Measurements from ENCODE around the gene E2F6.

Gene E2F6

GRCh38 chr2:11465485-11466306 lies at the start of gene E2F6:
Gene E2F6 (minus strand): TSS chr2:11466161. CDS start chr2:11465879, 282 bp downstream.
- Histone ChIP-seq H3K9ac (ENCODE audit: low read length) (no peak within 1 kb of the TSS), H3K36me3 (ENCODE audit: control insufficient read depth, low read depth, low read length) (no peaks in the 10 kb centered on the region), H3K4me3 (ENCODE audit: low read length) (peak within 1 kb of the TSS; percentile 56), H3K27ac (ENCODE audit: low read length) (no peak within 1 kb of the TSS), H3K4me1 (ENCODE audit: control insufficient read depth, low read depth, low read length) (no peaks in the 10 kb centered on the region), H3K27me3 (ENCODE audit: control insufficient read depth, insufficient read depth, low read length) (peaks cover 16% of the 10 kb centered on the region), H3K9me3 (ENCODE audit: control insufficient read depth, low read depth, low read length) (no peaks in the 10 kb centered on the region)

GRCh38 chr2:11515490-11515981 lies 49.6 kb upstream of the E2F6 start:
- no peaks in the 10 kb centered on the region for H3K36me3 ChIP-seq (ENCODE audit: control insufficient read depth, low read depth, low read length)
- no peaks in the 10 kb centered on the region for H3K9me3 ChIP-seq (ENCODE audit: control insufficient read depth, low read depth, low read length)
- peaks cover 28% of the 10 kb centered on the region for H3K4me1 ChIP-seq (ENCODE audit: control insufficient read depth, low read depth, low read length)
- no peak overlapping the region for H3K4me3 ChIP-seq (ENCODE audit: low read length)
- H3K27me3 ChIP-seq (ENCODE audit: control insufficient read depth, insufficient read depth, low read length), result no peaks in the 10 kb centered on the region
- no peak overlapping the region for H3K27ac ChIP-seq (ENCODE audit: low read length)
- no peak overlapping the region for H3K9ac ChIP-seq (ENCODE audit: low read length)

DNA sequence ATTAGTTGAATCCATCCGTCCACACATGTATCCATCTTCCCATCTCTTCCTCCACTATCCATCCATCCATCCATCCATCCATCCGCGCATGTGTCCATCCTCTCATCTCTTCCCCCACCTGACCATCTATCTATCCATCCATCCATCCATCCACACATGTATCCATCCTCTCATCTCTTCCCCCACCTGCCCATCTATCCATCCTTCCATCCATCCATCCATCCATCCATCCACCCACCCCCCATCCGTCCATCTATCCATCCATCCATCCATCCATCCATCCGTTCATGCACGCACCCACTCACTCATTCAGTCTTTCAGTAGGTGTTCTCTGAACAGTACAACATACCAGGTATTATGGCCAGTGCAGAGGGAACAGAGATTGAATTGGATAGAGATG lies 48.9 kb upstream of the E2F6 start:
- no peaks in the 10 kb centered on the region for H3K9me3 ChIP-seq (ENCODE audit: control insufficient read depth, low read depth, low read length)
- H3K9ac ChIP-seq (ENCODE audit: low read length), result no peak overlapping the region
- no peaks in the 10 kb centered on the region for H3K27me3 ChIP-seq (ENCODE audit: control insufficient read depth, insufficient read depth, low read length)
- no peak overlapping the region for H3K4me3 ChIP-seq (ENCODE audit: low read length)
- H3K36me3 ChIP-seq (ENCODE audit: control insufficient read depth, low read depth, low read length), result no peaks in the 10 kb centered on the region
- H3K27ac ChIP-seq (ENCODE audit: low read length), result no peak overlapping the region
- H3K4me1 ChIP-seq (ENCODE audit: control insufficient read depth, low read depth, low read length), result peaks cover 28% of the 10 kb centered on the region

GRCh38 chr2:11514081-11514730 lies 48.2 kb upstream of the E2F6 start:
- Histone ChIP-seq H3K4me3 (ENCODE audit: low read length) (no peak overlapping the region), H3K27me3 (ENCODE audit: control insufficient read depth, insufficient read depth, low read length) (no peaks in the 10 kb centered on the region), H3K27ac (ENCODE audit: low read length) (no peak overlapping the region), H3K36me3 (ENCODE audit: control insufficient read depth, low read depth, low read length) (no peaks in the 10 kb centered on the region), H3K4me1 (ENCODE audit: control insufficient read depth, low read depth, low read length) (peaks cover 28% of the 10 kb centered on the region), H3K9me3 (ENCODE audit: control insufficient read depth, low read depth, low read length) (no peaks in the 10 kb centered on the region), H3K9ac (ENCODE audit: low read length) (no peak overlapping the region)

DNA sequence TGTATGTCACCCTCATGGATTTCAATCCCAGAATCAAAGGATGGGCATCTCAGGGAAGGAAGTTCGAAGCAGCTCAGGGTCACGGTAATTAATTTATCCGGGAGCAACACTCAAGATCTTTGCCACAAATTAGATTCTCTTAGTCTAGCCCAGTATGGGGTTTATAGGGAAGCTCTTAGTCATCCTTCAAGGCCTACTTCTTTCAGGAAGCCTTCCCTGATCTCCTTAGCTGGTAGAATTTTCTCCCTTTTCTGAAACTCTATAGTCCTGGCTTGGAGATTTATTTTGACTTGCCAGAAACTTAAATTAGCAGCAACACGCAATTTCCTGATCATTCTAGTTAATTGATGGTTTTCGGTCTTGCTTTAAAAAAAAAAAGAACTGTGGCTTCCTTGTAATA lies 47.4 kb upstream of the E2F6 start:
- H3K4me1 ChIP-seq (ENCODE audit: control insufficient read depth, low read depth, low read length), result peaks cover 28% of the 10 kb centered on the region
- no peaks in the 10 kb centered on the region for H3K36me3 ChIP-seq (ENCODE audit: control insufficient read depth, low read depth, low read length)
- no peaks in the 10 kb centered on the region for H3K9me3 ChIP-seq (ENCODE audit: control insufficient read depth, low read depth, low read length)
- H3K4me3 ChIP-seq (ENCODE audit: low read length), result no peak overlapping the region
- no peak overlapping the region for H3K27ac ChIP-seq (ENCODE audit: low read length)
- H3K27me3 ChIP-seq (ENCODE audit: control insufficient read depth, insufficient read depth, low read length), result no peaks in the 10 kb centered on the region
- no peak overlapping the region for H3K9ac ChIP-seq (ENCODE audit: low read length)

DNA sequence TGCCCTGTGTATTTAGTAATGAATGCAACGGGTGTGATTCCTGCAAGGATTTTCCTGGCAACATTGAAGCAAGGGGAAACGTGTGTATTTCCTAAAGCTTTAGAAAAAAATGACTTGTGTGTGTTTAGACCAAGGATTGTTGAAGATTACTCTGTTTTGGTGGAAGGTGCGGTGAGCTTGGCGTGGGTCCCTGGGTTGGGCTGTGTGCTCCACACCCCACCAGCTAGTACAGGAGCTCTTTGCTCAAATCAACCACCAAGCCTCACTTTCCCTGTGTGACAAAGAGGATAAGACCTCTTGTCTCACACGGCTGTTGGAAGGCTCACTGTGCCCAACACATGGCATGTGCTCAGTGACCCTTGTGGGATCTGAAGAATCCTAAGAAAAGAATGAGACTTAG lies 46.5 kb upstream of the E2F6 start:
- Histone ChIP-seq H3K27me3 (ENCODE audit: control insufficient read depth, insufficient read depth, low read length) (no peaks in the 10 kb centered on the region), H3K9me3 (ENCODE audit: control insufficient read depth, low read depth, low read length) (no peaks in the 10 kb centered on the region), H3K36me3 (ENCODE audit: control insufficient read depth, low read depth, low read length) (no peaks in the 10 kb centered on the region), H3K4me3 (ENCODE audit: low read length) (no peak overlapping the region), H3K4me1 (ENCODE audit: control insufficient read depth, low read depth, low read length) (peaks cover 28% of the 10 kb centered on the region), H3K9ac (ENCODE audit: low read length) (no peak overlapping the region), H3K27ac (ENCODE audit: low read length) (no peak overlapping the region)

DNA sequence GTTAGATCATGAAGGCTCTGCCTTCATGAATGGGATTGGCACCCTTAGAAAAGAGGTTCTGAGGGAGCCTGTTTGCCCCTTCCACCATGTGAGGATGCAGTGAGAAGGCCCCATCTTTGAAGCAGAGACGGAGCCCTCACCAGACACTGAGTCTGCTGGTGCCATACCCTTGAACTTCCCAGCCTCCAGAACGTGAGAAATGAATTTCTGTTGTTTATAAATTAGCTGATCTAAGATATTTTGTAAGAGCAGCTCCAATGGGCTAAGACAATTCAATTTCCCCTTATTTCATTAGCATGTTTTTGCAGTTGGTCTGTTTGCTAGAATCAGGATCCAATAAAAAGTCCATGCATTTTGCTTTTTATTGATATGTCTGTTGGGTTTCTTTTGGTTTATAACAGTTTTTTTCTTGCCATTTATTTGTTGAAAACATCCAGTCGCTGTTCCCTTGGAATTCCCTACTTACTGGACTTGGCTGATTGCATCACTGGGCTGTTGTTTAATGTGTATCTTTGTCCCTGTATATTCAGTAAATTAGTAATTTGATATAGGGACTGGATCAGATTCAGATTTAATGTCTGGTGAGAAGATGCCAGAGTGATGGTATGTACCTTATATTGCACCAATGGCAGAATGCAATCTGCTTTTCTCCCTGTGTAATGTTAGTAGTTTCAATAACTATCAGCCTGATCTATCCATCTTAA lies 43.8 kb upstream of the E2F6 start:
- H3K36me3 ChIP-seq (ENCODE audit: control insufficient read depth, low read depth, low read length), result no peaks in the 10 kb centered on the region
- no peak overlapping the region for H3K27ac ChIP-seq (ENCODE audit: low read length)
- no peaks in the 10 kb centered on the region for H3K9me3 ChIP-seq (ENCODE audit: control insufficient read depth, low read depth, low read length)
- H3K9ac ChIP-seq (ENCODE audit: low read length), result no peak overlapping the region
- H3K4me1 ChIP-seq (ENCODE audit: control insufficient read depth, low read depth, low read length), result peaks cover 17% of the 10 kb centered on the region
- H3K27me3 ChIP-seq (ENCODE audit: control insufficient read depth, insufficient read depth, low read length), result no peaks in the 10 kb centered on the region
- H3K4me3 ChIP-seq (ENCODE audit: low read length), result no peak overlapping the region

DNA sequence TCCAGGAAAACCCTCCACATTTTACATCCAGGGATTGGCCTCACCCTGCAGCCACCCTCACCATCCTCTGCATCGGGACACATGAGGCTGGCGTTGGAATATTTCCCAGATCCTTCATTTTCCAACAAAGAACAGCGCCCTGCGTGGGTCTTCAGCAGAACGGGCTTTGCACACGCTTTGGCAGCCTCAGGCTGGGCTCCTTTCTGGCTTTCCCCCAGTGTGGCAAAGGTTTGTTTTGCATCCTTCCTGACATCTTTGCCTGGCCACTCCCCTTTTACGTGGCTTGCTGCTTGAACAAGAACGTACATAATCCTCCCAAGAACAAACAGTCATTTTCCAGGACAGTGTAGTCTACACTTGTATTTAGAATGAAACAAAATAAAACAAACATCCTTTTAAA lies 42.3 kb upstream of the E2F6 start:
- no peak overlapping the region for H3K27ac ChIP-seq (ENCODE audit: low read length)
- peaks cover 5% of the 10 kb centered on the region for H3K4me1 ChIP-seq (ENCODE audit: control insufficient read depth, low read depth, low read length)
- no peak overlapping the region for H3K9ac ChIP-seq (ENCODE audit: low read length)
- H3K27me3 ChIP-seq (ENCODE audit: control insufficient read depth, insufficient read depth, low read length), result no peaks in the 10 kb centered on the region
- no peaks in the 10 kb centered on the region for H3K9me3 ChIP-seq (ENCODE audit: control insufficient read depth, low read depth, low read length)
- H3K4me3 ChIP-seq (ENCODE audit: low read length), result no peak overlapping the region
- H3K36me3 ChIP-seq (ENCODE audit: control insufficient read depth, low read depth, low read length), result no peaks in the 10 kb centered on the region

DNA sequence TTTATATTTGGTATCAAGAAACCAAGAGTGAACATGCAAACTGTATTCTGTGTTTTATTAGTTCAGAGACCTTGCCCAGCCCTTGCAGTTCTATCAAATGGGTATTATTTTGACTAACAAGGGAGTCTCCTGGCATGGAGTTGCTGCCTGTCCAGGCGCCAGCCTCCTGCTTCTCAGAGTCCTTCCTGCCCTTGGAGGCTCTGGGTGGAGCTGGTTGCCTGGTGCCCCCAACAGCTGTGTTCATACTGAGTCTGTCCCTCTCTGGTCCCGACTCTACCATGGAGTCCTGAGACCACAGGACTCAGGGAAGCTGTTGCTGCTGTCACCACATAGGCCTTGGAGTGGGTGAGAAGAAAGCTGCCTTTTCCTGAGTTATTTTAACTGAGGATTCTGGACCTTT lies 41.6 kb upstream of the E2F6 start:
- Histone ChIP-seq H3K4me1 (ENCODE audit: control insufficient read depth, low read depth, low read length) (no peaks in the 10 kb centered on the region), H3K27ac (ENCODE audit: low read length) (no peak overlapping the region), H3K9me3 (ENCODE audit: control insufficient read depth, low read depth, low read length) (no peaks in the 10 kb centered on the region), H3K27me3 (ENCODE audit: control insufficient read depth, insufficient read depth, low read length) (no peaks in the 10 kb centered on the region), H3K9ac (ENCODE audit: low read length) (no peak overlapping the region), H3K4me3 (ENCODE audit: low read length) (no peak overlapping the region), H3K36me3 (ENCODE audit: control insufficient read depth, low read depth, low read length) (no peaks in the 10 kb centered on the region)

DNA sequence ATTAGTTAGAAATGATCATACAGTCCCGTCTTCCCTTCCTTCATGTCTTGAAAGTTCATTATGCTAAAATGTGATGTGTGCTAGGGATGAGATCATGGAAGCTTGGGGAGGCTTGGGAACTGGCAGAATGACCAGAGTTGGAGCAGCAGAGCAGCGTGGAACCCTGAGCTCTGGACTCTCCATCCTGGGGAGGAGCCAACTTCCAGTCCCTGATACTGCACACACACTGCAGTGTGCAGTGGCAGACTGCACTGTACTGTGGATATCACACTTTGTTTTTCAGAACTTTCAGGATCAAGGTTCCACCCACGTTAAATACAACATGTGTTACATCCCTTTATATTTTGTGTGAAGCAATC lies 40.6 kb upstream of the E2F6 start:
- no peaks in the 10 kb centered on the region for H3K36me3 ChIP-seq (ENCODE audit: control insufficient read depth, low read depth, low read length)
- H3K9me3 ChIP-seq (ENCODE audit: control insufficient read depth, low read depth, low read length), result no peaks in the 10 kb centered on the region
- H3K27ac ChIP-seq (ENCODE audit: low read length), result no peak overlapping the region
- H3K4me1 ChIP-seq (ENCODE audit: control insufficient read depth, low read depth, low read length), result no peaks in the 10 kb centered on the region
- H3K27me3 ChIP-seq (ENCODE audit: control insufficient read depth, insufficient read depth, low read length), result no peaks in the 10 kb centered on the region
- H3K9ac ChIP-seq (ENCODE audit: low read length), result no peak overlapping the region
- H3K4me3 ChIP-seq (ENCODE audit: low read length), result no peak overlapping the region

GRCh38 chr2:11505652-11506610 lies 40.0 kb upstream of the E2F6 start:
- Histone ChIP-seq H3K9ac (ENCODE audit: low read length) (no peak overlapping the region), H3K9me3 (ENCODE audit: control insufficient read depth, low read depth, low read length) (no peaks in the 10 kb centered on the region), H3K27me3 (ENCODE audit: control insufficient read depth, insufficient read depth, low read length) (no peaks in the 10 kb centered on the region), H3K4me1 (ENCODE audit: control insufficient read depth, low read depth, low read length) (peaks cover 1% of the 10 kb centered on the region), H3K4me3 (ENCODE audit: low read length) (no peak overlapping the region), H3K36me3 (ENCODE audit: control insufficient read depth, low read depth, low read length) (no peaks in the 10 kb centered on the region), H3K27ac (ENCODE audit: low read length) (no peak overlapping the region)
